AML-193 (cell line): ENCODE data around the gene FAM234B.
A peak's percentile ranks its signal among the peaks of the same experiment; 100 is the strongest.
"Not testable (repeated sequence)": the region's sequence is repeated elsewhere in the genome, so short reads cannot be mapped to it uniquely, and the experiment has no call there.

Experiments
- DNase-seq, 2 experiments: peaks; one replicate each; lab custom pipeline; 2025; lab: John Stamatoyannopoulos, UW

FAM234B gene

GRCh38 chr12:13023811-13024530 is 20.2 kb upstream of the FAM234B start:
- DNase-seq: peak; percentile 35 to 49

GRCh38 chr12:13024531-13024916 is 19.7 kb upstream of the FAM234B start:
- DNase-seq: no peak

- no peak for DNase-seq
These were observed 17.9 kb upstream of the FAM234B start for GRCh38 chr12:13026286-13026685.

GRCh38 chr12:13027032-13027431 is 17.1 kb upstream of the FAM234B start:
- no peak for DNase-seq

- DNase-seq: no peak
These were observed 16.7 kb upstream of the FAM234B start for GRCh38 chr12:13027508-13027907.

DNA sequence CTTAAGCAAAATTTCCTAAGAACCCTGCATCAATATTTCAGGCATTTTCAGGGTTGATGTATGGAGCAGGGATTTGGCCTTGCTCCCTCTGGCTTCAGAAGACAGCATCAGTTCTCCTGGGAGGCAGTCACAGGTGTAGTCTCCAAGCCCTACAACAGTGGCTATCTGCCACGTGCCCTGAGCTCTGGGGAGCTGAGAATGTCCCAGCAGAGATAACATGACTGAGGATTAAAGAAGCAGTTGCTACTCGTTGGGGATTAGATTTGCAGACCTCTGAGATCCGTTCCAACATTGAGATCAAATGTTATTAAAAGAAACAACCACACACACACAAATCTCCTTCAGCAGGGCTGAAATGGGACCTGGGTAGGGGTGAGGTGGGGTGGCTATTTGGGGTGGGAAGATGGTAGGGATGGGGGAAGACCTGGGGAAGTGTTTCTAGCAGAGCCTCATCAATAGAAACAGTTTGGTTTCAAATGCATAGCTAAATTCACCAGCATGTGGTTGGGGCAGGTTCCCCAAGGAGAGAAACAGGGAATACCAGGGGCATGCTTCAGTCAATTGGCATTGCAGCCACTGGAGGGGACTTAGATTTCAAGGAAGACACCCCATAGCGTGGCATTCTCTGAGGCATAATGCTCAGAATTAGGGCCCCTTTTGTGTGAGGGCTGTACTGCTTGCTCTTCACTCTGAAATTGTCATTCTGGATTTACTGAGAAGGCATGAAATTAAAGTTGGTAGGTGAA is 15.2 kb upstream of the FAM234B start:
- no peak for DNase-seq

DNA sequence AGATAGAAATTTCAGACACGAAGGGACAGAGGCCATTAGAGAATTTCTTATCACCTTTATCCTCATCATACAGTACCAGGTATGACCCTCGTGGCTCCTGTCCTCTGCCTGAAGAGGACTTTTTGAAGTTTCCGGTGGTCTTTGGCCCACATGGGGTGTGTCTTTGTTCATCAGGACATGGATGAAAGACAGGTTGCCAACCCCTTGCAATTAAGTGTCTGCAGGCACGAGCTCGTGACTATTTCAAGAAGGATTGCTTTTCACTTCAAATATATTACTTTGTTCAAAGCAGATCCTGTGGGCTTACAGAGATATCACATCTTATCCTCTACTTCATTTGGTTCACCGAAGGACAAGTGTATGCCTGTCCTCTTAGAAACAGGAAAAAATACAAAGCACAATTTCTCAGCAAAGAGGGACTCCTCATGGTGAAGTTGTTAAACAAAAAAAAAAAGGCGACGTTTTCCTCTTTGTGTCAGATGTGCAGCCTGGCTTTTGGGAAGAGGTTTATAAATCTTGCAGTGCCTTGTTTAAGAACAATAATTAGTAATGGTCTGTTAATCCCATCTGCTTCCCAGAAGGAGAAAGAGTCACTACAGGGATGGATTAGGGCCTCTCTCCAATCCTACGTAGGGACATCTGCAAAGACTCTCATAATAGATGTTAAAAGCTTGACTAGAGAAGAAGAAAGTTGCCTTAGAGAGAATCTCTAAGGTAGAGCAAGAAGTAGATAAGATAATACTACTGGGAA is 13.5 kb upstream of the FAM234B start:
- no peak for DNase-seq

DNA sequence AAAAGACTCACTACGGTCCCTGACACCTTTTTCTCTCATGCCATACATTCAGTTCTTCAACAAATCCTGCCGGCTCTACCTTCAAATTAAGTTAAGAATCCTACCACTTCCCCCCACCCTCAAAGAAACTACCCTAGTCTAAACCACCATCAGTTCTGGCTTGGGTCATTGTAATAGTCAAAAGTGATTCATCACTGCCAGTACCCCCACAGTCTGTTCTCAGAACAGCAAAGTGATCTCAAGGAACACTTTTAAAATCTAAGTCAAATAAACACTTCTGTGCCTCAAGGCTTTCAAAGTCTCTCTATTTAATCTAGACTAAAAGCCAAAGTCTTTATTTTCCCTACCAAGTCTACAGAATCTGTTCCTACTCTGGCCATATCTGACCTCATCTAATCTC is 12.0 kb upstream of the FAM234B start:
- DNase-seq: no peak

DNA sequence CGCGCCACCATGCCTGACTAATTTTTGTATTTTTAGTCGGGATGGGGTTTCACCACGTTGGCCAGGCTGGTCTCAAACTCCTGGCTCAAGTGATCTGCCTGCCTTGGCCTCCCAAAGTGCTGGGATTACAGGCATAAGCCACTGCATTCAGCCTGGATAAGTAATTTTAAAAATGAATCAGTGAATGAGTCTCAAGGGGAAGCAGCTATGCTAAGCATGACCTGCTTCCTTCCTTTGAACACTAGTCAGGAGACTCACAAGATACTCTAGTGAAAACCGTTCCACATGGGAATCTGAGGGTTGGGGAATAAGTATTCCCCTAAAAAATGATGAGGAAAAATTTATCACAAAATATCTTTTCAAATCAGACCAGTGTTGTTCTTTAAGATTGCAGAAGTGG is 10.7 kb upstream of the FAM234B start:
- DNase-seq: no peak

DNA sequence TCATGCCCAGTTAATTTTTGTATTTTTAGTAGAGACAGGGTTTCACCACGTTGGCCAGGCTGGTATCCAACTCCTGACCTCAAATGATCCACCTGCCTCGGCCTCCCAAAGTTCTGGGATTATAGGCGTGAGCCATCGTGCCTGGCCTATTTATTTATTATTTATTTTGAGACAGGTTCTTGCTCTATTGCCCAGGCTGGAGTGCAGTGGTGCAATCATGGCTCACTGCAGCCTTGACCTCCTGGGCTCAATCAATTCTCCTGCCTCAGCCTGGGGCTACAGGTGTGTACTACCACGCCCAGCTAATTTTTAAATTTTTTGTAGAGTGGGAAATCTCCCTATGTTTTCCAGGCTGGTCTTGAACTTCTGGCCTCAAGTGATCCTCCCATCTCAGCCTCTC is 8.8 kb upstream of the FAM234B start:
- not testable (repeated sequence) for DNase-seq

DNA sequence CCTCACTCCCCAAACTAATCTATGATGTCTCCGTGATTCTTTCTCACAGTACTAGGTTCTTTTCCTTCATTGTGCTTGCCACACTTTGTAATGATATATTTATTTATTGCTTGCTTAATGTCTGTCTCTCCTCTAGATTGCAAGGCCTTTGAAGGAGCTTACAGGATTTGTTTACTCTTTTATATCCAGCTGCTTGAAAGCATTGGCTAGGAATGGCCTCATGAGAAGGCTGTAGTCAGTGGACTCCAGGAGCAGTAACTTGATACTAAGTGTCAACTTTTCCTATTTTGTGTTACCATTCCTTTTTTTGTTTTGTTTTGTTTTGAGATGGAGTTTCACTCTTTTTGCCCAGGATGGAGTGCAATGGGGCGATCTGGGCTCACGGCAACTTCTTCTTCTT is 7.3 kb upstream of the FAM234B start:
- DNase-seq: no peak

- no peak for DNase-seq
These were observed 5.6 kb upstream of the FAM234B start for GRCh38 chr12:13038491-13039161.

- DNase-seq: no peak
These were observed 4.7 kb upstream of the FAM234B start for GRCh38 chr12:13039328-13039956.

DNA sequence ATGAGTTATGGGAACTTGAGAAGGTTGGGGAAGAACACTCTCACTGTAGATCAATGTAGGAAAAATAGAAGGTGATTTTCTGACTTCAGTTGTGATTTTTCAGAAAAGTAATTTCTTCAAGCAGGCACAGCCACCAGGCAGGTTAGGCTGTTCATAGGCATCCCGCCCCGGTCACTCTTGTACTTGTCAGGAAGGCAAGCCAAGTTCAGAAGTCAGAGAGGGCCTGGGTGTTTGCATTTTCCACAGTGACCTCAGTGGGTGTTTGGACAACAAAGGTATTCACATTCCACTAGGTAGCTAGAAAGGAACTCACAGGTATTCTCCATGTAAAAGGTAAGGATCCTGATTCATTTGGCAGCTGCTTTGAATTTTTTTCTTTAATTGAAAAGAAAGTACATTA is 3.0 kb upstream of the FAM234B start:
- no peak for DNase-seq

GRCh38 chr12:13042666-13043230 is 1.4 kb upstream of the FAM234B start:
- no peak for DNase-seq

DNA sequence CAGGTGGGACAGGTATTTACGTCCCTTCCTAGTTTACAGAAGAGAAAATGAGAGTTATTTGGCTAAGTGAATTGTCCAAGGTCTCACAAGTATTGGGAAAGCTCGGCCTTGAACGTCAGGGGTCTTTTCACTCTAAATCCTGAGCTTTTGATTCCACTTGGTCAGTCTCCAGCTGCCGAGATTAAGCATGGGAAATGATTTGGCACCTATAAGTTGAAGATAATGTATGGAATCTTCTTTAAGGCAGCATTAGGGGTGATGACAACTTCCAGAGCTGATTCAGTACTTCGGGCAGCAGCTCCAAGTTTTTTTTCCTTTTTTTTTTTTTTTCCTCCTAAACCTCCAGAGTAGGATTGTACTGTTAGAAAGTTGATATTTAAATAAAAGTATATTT is 722 bp downstream of the FAM234B start:
- no peak for DNase-seq

GRCh38 chr12:13045816-13046215 is 1.6 kb downstream of the FAM234B start:
- DNase-seq: no peak

GRCh38 chr12:13046964-13047363 is 2.8 kb downstream of the FAM234B start:
- DNase-seq: no peak

DNA sequence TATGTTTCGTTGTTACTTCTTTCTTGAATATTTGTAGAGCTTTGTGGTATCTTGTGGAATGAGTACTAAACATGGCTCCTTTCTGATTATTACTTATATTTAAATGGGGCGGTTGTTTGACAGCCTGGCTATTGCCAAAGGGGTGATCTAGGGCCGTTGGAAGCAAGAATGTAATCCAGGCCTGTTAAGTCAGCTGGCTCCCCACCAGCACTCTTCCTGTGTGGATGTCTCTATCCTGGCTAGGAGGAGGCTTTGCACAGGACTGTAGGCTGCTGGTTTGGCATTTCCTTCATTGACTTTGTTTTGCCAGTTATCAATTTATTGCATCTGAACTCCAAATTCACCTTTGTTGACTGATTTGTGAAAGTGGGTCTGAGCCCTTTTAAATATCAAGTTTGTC is 5.6 kb downstream of the FAM234B start:
- DNase-seq: no peak

- no peak for DNase-seq
These were observed 8.2 kb downstream of the FAM234B start for GRCh38 chr12:13052421-13052820.

DNA sequence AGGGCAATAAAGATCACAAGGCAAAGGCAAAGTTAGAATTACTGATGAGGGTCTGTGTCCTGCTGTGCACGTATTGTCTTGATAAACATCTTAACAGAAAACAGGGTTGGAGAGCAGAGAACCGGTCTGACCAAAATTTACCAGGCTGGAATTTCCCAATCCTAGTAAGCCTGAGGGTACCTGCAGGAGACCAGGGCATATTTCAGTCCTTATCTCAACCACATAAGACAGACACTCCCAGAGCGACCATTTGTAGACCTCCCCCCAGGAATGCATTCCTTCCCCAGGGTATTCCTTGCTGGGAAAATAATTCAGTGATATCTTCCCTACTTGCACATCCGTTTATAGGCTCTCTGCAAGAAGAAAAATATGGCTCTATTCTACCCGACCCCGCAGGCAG is 9.4 kb downstream of the FAM234B start:
- not testable (repeated sequence) for DNase-seq

GRCh38 chr12:13060581-13060980 is 16.4 kb downstream of the FAM234B start:
- no peak for DNase-seq
